Loucy (cell line): Measurements from ENCODE around the gene RAP1GDS1.
"Not testable (repeated sequence)": the region's sequence is repeated elsewhere in the genome, so short reads cannot be mapped to it uniquely, and the experiment has no call there.

ENCODE experiments used
- H2AFZ ChIP-seq: fragments of 200-600 bp; sonication (generic); 2 replicates; pipeline ENCODE4 v1.6.0; 2016; ENCODE audit warnings: antibody characterized with exemption, mild to moderate bottlenecking, low read length, moderate library complexity
- H3F3A ChIP-seq: fragments of 200-600 bp; 2 replicates; pipeline ENCODE4 v1.6.0; 2016; ENCODE audit warnings: antibody characterized with exemption, low read depth, mild to moderate bottlenecking
- H3K27me3 ChIP-seq: fragments of 200-600 bp; sonication (generic); 2 replicates; pipeline ENCODE4 v1.6.1; 2014; ENCODE audit warnings: low read length, mild to moderate bottlenecking; ENCODE audit not compliant: insufficient read depth, poor library complexity, severe bottlenecking
- H3K36me3 ChIP-seq: fragments of 200-600 bp; sonication (generic); 2 replicates; pipeline ENCODE4 v1.6.1; 2016; ENCODE audit warnings: low read length; ENCODE audit not compliant: insufficient read depth
- H3K4me1 ChIP-seq: fragments of 200-600 bp; sonication (generic); 2 replicates; pipeline ENCODE4 v1.5.1; 2014; ENCODE audit warnings: low read length, mild to moderate bottlenecking; ENCODE audit not compliant: insufficient read depth, poor library complexity, severe bottlenecking
- H3K4me2 ChIP-seq: fragments of 200-600 bp; sonication (generic); 2 replicates; pipeline ENCODE4 v1.6.0; 2014; ENCODE audit warnings: antibody characterized with exemption, low read length, low read depth, mild to moderate bottlenecking; ENCODE audit not compliant: poor library complexity, severe bottlenecking
- H3K4me3 ChIP-seq: fragments of 200-600 bp; sonication (generic); 2 replicates; pipeline ENCODE4 v1.5.1; 2014; ENCODE audit warnings: low read length, mild to moderate bottlenecking, mixed read lengths; ENCODE audit not compliant: poor library complexity, severe bottlenecking
- H3K79me2 ChIP-seq: fragments of 200-600 bp; sonication (generic); 2 replicates; pipeline ENCODE4 v1.6.1; 2014; ENCODE audit warnings: low read length; ENCODE audit not compliant: insufficient read depth
- H3K9ac ChIP-seq: fragments of 200-600 bp; sonication (generic); 2 replicates; pipeline ENCODE4 v1.6.0; 2014; ENCODE audit warnings: mild to moderate bottlenecking, low read depth, low read length, moderate library complexity; ENCODE audit not compliant: poor library complexity, severe bottlenecking
- H3K9me2 ChIP-seq: fragments of 200-600 bp; sonication (generic); replicated peaks from 2 replicates; pipeline ENCODE4 v1.6.1; 2016; ENCODE audit warnings: low read depth, low read length, mixed read lengths
- H3K9me3 ChIP-seq: fragments of 200-600 bp; sonication (generic); 2 replicates; pipeline ENCODE4 v1.6.1; 2014; ENCODE audit warnings: mild to moderate bottlenecking, antibody characterized with exemption, low read length, low read depth; ENCODE audit not compliant: insufficient read depth
- H4K20me1 ChIP-seq: fragments of 200-600 bp; sonication (generic); 2 replicates; pipeline ENCODE4 v1.6.0; 2014; ENCODE audit warnings: antibody characterized with exemption, low read length, mild to moderate bottlenecking; ENCODE audit not compliant: insufficient read depth, poor library complexity, severe bottlenecking
- EZH2phosphoT487 ChIP-seq: fragments of 200-600 bp; IDR thresholded peaks from 2 replicates; pipeline ENCODE4 v1.6.1; 2018; ENCODE audit warnings: antibody characterized with exemption, mild to moderate bottlenecking, moderate library complexity, borderline replicate concordance
- TF ChIP-seq, protein P1 (sequence below): fragments of 200-600 bp; sonication (generic); conservative IDR thresholded peaks from 2 replicates; pipeline ENCODE4 v1.5.1; 2014; ENCODE audit warnings: mild to moderate bottlenecking, antibody characterized with exemption, low read length

RAP1GDS1 gene

GRCh38 chr4:98284640-98285046 is 23.5 kb downstream of the RAP1GDS1 start:
- Histone ChIP-seq H4K20me1 (no peaks in the 10 kb centered on the region), H3K9me3 (no peaks in the 10 kb centered on the region), H3F3A (peaks cover 10% of the 10 kb centered on the region), H2AFZ (no peak overlapping the region), H3K27me3 (no peaks in the 10 kb centered on the region), H3K4me3 (peak overlapping the region; percentile 37), H3K9me2 (no peaks in the 10 kb centered on the region), H3K4me1 (peaks cover 59% of the 10 kb centered on the region), H3K79me2 (peaks cover 70% of the 10 kb centered on the region), H3K36me3 (no peaks in the 10 kb centered on the region), H3K9ac (peak overlapping the region; percentile 23), H3K4me2 (peak overlapping the region; percentile 61)
- TF ChIP-seq, protein P1, sequence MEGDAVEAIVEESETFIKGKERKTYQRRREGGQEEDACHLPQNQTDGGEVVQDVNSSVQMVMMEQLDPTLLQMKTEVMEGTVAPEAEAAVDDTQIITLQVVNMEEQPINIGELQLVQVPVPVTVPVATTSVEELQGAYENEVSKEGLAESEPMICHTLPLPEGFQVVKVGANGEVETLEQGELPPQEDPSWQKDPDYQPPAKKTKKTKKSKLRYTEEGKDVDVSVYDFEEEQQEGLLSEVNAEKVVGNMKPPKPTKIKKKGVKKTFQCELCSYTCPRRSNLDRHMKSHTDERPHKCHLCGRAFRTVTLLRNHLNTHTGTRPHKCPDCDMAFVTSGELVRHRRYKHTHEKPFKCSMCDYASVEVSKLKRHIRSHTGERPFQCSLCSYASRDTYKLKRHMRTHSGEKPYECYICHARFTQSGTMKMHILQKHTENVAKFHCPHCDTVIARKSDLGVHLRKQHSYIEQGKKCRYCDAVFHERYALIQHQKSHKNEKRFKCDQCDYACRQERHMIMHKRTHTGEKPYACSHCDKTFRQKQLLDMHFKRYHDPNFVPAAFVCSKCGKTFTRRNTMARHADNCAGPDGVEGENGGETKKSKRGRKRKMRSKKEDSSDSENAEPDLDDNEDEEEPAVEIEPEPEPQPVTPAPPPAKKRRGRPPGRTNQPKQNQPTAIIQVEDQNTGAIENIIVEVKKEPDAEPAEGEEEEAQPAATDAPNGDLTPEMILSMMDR = no peak
- TF ChIP-seq EZH2phosphoT487 = no peak

- Histone ChIP-seq H3K79me2 (peaks cover 81% of the 10 kb centered on the region), H3K36me3 (no peaks in the 10 kb centered on the region), H2AFZ (no peak overlapping the region), H3K9me2 (no peaks in the 10 kb centered on the region), H3K4me2 (peak overlapping the region; percentile 61), H3F3A (peaks cover 11% of the 10 kb centered on the region), H3K4me3 (peak overlapping the region; percentile 37), H3K4me1 (peaks cover 69% of the 10 kb centered on the region), H4K20me1 (no peaks in the 10 kb centered on the region), H3K9me3 (no peaks in the 10 kb centered on the region), H3K27me3 (no peaks in the 10 kb centered on the region), H3K9ac (peak overlapping the region; percentile 23)
- TF ChIP-seq EZH2phosphoT487 = no peak
- TF ChIP-seq, protein P1 = no peak
Observed at GRCh38 chr4:98285676-98286075, 24.5 kb downstream of the RAP1GDS1 start.

- H3K4me1 ChIP-seq = peaks cover 81% of the 10 kb centered on the region
Observed at GRCh38 chr4:98287328-98287727, 26.1 kb downstream of the RAP1GDS1 start.

DNA sequence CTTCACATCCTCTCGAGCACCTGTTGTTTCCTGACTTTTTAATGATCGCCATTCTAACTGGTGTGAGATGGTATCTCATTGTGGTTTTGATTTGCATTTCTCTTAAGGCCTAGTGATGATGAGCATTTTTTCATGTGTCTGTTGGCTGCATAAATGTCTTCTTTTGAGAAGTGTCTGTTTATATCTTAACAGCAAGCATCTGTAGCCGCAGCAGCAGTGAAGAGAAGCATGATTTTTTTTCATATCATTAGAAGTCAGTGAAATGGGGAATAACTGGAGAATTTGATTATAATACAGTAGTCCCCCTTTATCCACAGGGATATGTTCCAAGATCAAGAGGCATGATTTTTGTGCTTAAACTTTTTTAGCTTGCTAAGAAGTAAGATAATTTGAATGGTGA is 27.5 kb downstream of the RAP1GDS1 start:
- H3F3A ChIP-seq = peaks cover 11% of the 10 kb centered on the region
- H3K9ac ChIP-seq = peak overlapping the region; percentile 71
- not testable (repeated sequence) for H2AFZ ChIP-seq, H3K27me3 ChIP-seq, H4K20me1 ChIP-seq, H3K9me2 ChIP-seq, H3K9me3 ChIP-seq, H3K36me3 ChIP-seq
- peaks cover 79% of the 10 kb centered on the region for H3K4me1 ChIP-seq
- H3K4me3 ChIP-seq = peak overlapping the region; percentile 54
- peak overlapping the region; percentile 63 for H3K4me2 ChIP-seq
- H3K79me2 ChIP-seq = peaks cover 88% of the 10 kb centered on the region

More at GRCh38 chr4:98287328-98287727, 26.1 kb downstream of the RAP1GDS1 start:
- Histone ChIP-seq H3K36me3 (no peaks in the 10 kb centered on the region), H3K9me2 (no peaks in the 10 kb centered on the region), H3K9me3 (no peaks in the 10 kb centered on the region), H3K9ac (no peak overlapping the region), H2AFZ (no peak overlapping the region), H3K79me2 (peaks cover 88% of the 10 kb centered on the region), H4K20me1 (no peaks in the 10 kb centered on the region), H3K27me3 (no peaks in the 10 kb centered on the region), H3F3A (peaks cover 11% of the 10 kb centered on the region), H3K4me3 (no peak overlapping the region), H3K4me2 (no peak overlapping the region)
- TF ChIP-seq, protein P1 = no peak
- TF ChIP-seq EZH2phosphoT487 = no peak
